Liver (tissue), 9 donors: ENCODE results near the gene STK39. TPM values are rescaled to one million over a fixed set of nuclear protein-coding genes. Genes with fewer than 3 reads are reported as not detected.

Source experiments
- DNase-seq: peaks from one replicate; pipeline ENCODE4 v3.0.0-alpha.2; 2017; ENCODE audit warnings: low spot score
- H3K27ac ChIP-seq, 2 donors: one replicate each; pipeline ENCODE4 v1.7.0; 2013; ENCODE audit warnings: inconsistent platforms in 2 of 2, low read length in 2 of 2, control low read depth in 1 of 2, low read depth in 1 of 2, mild to moderate bottlenecking in 1 of 2
- H3K27me3 ChIP-seq, 4 donors: one replicate each; pipeline versions ENCODE4 v1.6.1 to v1.7.0; 2013; ENCODE audit warnings: low read length in 3 of 4, inconsistent platforms in 1 of 4, mild to moderate bottlenecking in 1 of 4, moderate library complexity in 1 of 4; ENCODE audit not compliant: control insufficient read depth in 4 of 4, insufficient read depth in 4 of 4
- H3K36me3 ChIP-seq, 4 donors: one replicate each; pipeline versions ENCODE4 v1.6.1 to v1.7.0; 2013; ENCODE audit warnings: low read length in 3 of 4, mild to moderate bottlenecking in 3 of 4, low read depth in 1 of 4, moderate library complexity in 1 of 4; ENCODE audit not compliant: control insufficient read depth in 4 of 4, insufficient read depth in 3 of 4
- H3K4me1 ChIP-seq, 4 donors: one replicate each; pipeline versions ENCODE4 v1.6.1 to v1.7.0; 2013; ENCODE audit warnings: low read length in 3 of 4, mild to moderate bottlenecking in 3 of 4, moderate library complexity in 1 of 4; ENCODE audit not compliant: control insufficient read depth in 4 of 4, insufficient read depth in 4 of 4
- H3K4me3 ChIP-seq, 3 donors: one replicate each; pipeline versions ENCODE4 v1.6.1 to v1.7.0; 2013; ENCODE audit warnings: low read length in 3 of 3, control low read depth in 1 of 3, low read depth in 1 of 3, mild to moderate bottlenecking in 1 of 3
- H3K9ac ChIP-seq, 2 donors: one replicate each; pipeline ENCODE4 v1.7.0; 2013; ENCODE audit warnings: low read length in 2 of 2, mild to moderate bottlenecking in 2 of 2, moderate library complexity in 2 of 2, control low read depth in 1 of 2, low read depth in 1 of 2
- H3K9me3 ChIP-seq, 4 donors: one replicate each; pipeline versions ENCODE4 v1.6.1 to v1.7.0; 2013; ENCODE audit warnings: low read length in 3 of 4; ENCODE audit not compliant: control insufficient read depth in 4 of 4
- ATF3 ChIP-seq: IDR thresholded peaks from 2 replicates; pipeline ENCODE4 v1.6.1; 2016; ENCODE audit warnings: antibody characterized with exemption
- CTCF ChIP-seq: fragments of 150-350 bp; IDR thresholded peaks from 2 replicates; pipeline ENCODE4 v1.5.1; 2017; ENCODE audit warnings: improper control_type of control experiment, low read depth, low read length; ENCODE audit not compliant: missing input control
- EGR1 ChIP-seq, 2 donors: IDR thresholded peaks; 2 replicates each; pipeline ENCODE4 v1.6.1; 2016 to 2018; ENCODE audit warnings: antibody characterized with exemption in 2 of 2, low read depth in 2 of 2
- FOXA1 ChIP-seq: IDR thresholded peaks from 2 replicates; pipeline ENCODE4 v1.6.1; 2016; ENCODE audit warnings: antibody characterized with exemption
- FOXA2 ChIP-seq: IDR thresholded peaks from 2 replicates; pipeline ENCODE4 v1.6.1; 2016; ENCODE audit warnings: antibody characterized with exemption
- GABPA ChIP-seq, 2 donors: IDR thresholded peaks in 1 of 2; conservative IDR thresholded peaks in 1 of 2; 2 replicates each; pipeline ENCODE4 v1.6.1; 2016; ENCODE audit warnings: antibody characterized with exemption in 2 of 2, mild to moderate bottlenecking in 1 of 2, moderate library complexity in 1 of 2
- HNF4A ChIP-seq, 2 donors: conservative IDR thresholded peaks; 2 replicates each; pipeline ENCODE4 v1.6.1; 2016; ENCODE audit warnings: antibody characterized with exemption in 2 of 2, mild to moderate bottlenecking in 2 of 2
- HNF4G ChIP-seq: IDR thresholded peaks from 2 replicates; pipeline ENCODE4 v1.6.1; 2016; ENCODE audit warnings: antibody characterized with exemption
- JUND ChIP-seq, 2 donors: IDR thresholded peaks; 2 replicates each; pipeline ENCODE4 v1.6.1; 2016; ENCODE audit warnings: antibody characterized with exemption in 2 of 2
- MAX ChIP-seq: IDR thresholded peaks from 2 replicates; pipeline ENCODE4 v1.6.1; 2016; ENCODE audit warnings: antibody characterized with exemption
- NR2F2 ChIP-seq: IDR thresholded peaks from 2 replicates; pipeline ENCODE4 v1.6.1; 2016; ENCODE audit warnings: antibody characterized with exemption
- RAD21 ChIP-seq, 2 donors: IDR thresholded peaks; 2 replicates each; pipeline ENCODE4 v1.6.1; 2016; ENCODE audit warnings: antibody characterized with exemption in 2 of 2, mild to moderate bottlenecking in 2 of 2
- REST ChIP-seq: IDR thresholded peaks from 2 replicates; pipeline ENCODE4 v1.6.1; 2016; ENCODE audit warnings: antibody characterized with exemption, mild to moderate bottlenecking
- RXRA ChIP-seq, 2 donors: IDR thresholded peaks; 2 replicates each; pipeline ENCODE4 v1.6.1; 2017 to 2018; ENCODE audit warnings: antibody characterized with exemption in 2 of 2, mild to moderate bottlenecking in 1 of 2
- SP1 ChIP-seq: IDR thresholded peaks from 2 replicates; pipeline ENCODE4 v1.6.1; 2018; ENCODE audit warnings: antibody characterized with exemption, mild to moderate bottlenecking
- TAF1 ChIP-seq: conservative IDR thresholded peaks from 2 replicates; pipeline ENCODE4 v1.6.1; 2016; ENCODE audit warnings: antibody characterized with exemption, mild to moderate bottlenecking
- YY1 ChIP-seq: IDR thresholded peaks from 2 replicates; pipeline ENCODE4 v1.6.1; 2016; ENCODE audit warnings: antibody characterized with exemption, mild to moderate bottlenecking
- ZBTB33 ChIP-seq: IDR thresholded peaks from 2 replicates; pipeline ENCODE4 v1.6.1; 2016; ENCODE audit warnings: antibody characterized with exemption
- WGBS: extraction: QIAGEN DNeasy Blood & Tissue Kit; methylation state at CpG from one replicate; pipeline ENCODE4 v1.1.7; 2013; 5-methylcytosine and 5-hydroxymethylcytosine counted together
- polyA plus RNA-seq, 2 donors: library from polyadenylated mRNA; stranded (reverse) in 1 of 2; unstranded in 1 of 2; fragments of 200-250 nt in 1 of 2; fragments of >200 nt in 1 of 2; fragmentation: Nextera tagmentation in 1 of 2; extraction: Ambion mirVana in 1 of 2; gene quantifications; one replicate each; pipeline versions ENCODE4 v1.2.1 to v1.2.3, GENCODE V29; 2013 to 2015
- total RNA-seq, 2 donors: library from RNA; depleted of rRNA; stranded (reverse); fragments of >200 nt; gene quantifications; one replicate each; pipeline ENCODE4 v1.2.3, GENCODE V29; 2014
- donor health status: healthy.
- donor health status: healthy.
- donor health status: healthy.
- donor health status: healthy.
- donor health status: healthy.

Gene STK39
- total and polyA plus RNA-seq, 4 donors = 0.29 to 1.8 (median 0.73) TPM

GRCh38 chr2:168008646-168009195 lies 238.7 kb downstream of the STK39 start:
- no peak overlapping the region for H3K27ac ChIP-seq
- no peaks in the 10 kb centered on the region for H3K9me3 ChIP-seq
- H3K27me3 ChIP-seq = no peaks in the 10 kb centered on the region
- no peak for TF ChIP-seq FOXA2
- TF ChIP-seq TAF1 = no peak
- TF ChIP-seq HNF4G = no peak
- no peak for TF ChIP-seq NR2F2
- TF ChIP-seq GABPA (IDR thresholded peaks at IDR 0.05 in 1 of 2, conservative IDR thresholded peaks at IDR 0.05 in 1 of 2) = no peak
- TF ChIP-seq HNF4A (conservative IDR thresholded peaks at IDR 0.05) = no peak
- TF ChIP-seq SP1 = no peak
- no peak for TF ChIP-seq REST
- no peak for DNase-seq
- H3K4me3 ChIP-seq = no peak overlapping the region
- no peak overlapping the region for H3K9ac ChIP-seq
- no peaks in the 10 kb centered on the region for H3K36me3 ChIP-seq
- 81% methylated on average over 3 of the region's 3 CpGs for WGBS
- H3K4me1 ChIP-seq = no peaks in the 10 kb centered on the region

- 60% methylated on average over 5 of the region's 5 CpGs for WGBS
- no peak for DNase-seq
Measured at GRCh38 chr2:168006498-168006897, 240.9 kb downstream of the STK39 start.

More at GRCh38 chr2:168006498-168006897, 240.9 kb downstream of the STK39 start:
- H3K9ac ChIP-seq = no peak overlapping the region
- H3K9me3 ChIP-seq = no peaks in the 10 kb centered on the region
- H3K27me3 ChIP-seq = no peaks in the 10 kb centered on the region
- no peaks in the 10 kb centered on the region for H3K36me3 ChIP-seq
- TF ChIP-seq NR2F2 (no peak), EGR1 (IDR thresholded peaks at IDR 0.05; ENCODE audit: low read depth in 2 of 2) (no peak), FOXA1 (no peak), MAX (no peak), SP1 (no peak), CTCF (no peak), YY1 (no peak), HNF4G (no peak), RXRA (IDR thresholded peaks at IDR 0.05) (no peak), GABPA (IDR thresholded peaks at IDR 0.05 in 1 of 2, conservative IDR thresholded peaks at IDR 0.05 in 1 of 2) (no peak), ZBTB33 (no peak), RAD21 (IDR thresholded peaks at IDR 0.05) (no peak), TAF1 (no peak), HNF4A (conservative IDR thresholded peaks at IDR 0.05) (no peak), FOXA2 (no peak), REST (no peak), JUND (IDR thresholded peaks at IDR 0.05) (no peak), ATF3 (no peak)
- no peak overlapping the region for H3K27ac ChIP-seq
- H3K4me3 ChIP-seq = no peak overlapping the region
- H3K4me1 ChIP-seq = no peaks in the 10 kb centered on the region
